HG03175 (cell line): ENCODE data around the gene MAFB.

Experiments
- ATAC-seq: cut with Tn5 transposase; IDR thresholded peaks from one replicate; pipeline ENCODE4 v1.9.1; 2021; ENCODE audit warnings: mild to moderate bottlenecking, moderate library complexity; ENCODE audit not compliant: unreplicated experiment

The MAFB gene

GRCh38 chr20:40635971-40636370 is 53.1 kb downstream of the MAFB start:
- ATAC-seq: no peak
